ENCODE results near the gene AGAP3. TPM values are rescaled to one million over a fixed set of nuclear protein-coding genes. Genes with fewer than 3 reads are reported as not detected.

Gene AGAP3
- total RNA-seq, 2 experiments from 2014 or later: 41.2 to 48.5 TPM

GRCh38 chr7:151134743-151135524, 48.7 kb downstream of the AGAP3 start:
- ChIA-PET CTCF (no interaction called here), POLR2A (interaction anchor here (0.6 kb wide), 1 partner anchor 124 kb away, joined by 3 read pairs; no protein-coding TSS in a partner anchor)

GRCh38 chr7:151135525-151135845, 49.2 kb downstream of the AGAP3 start:
- ChIA-PET CTCF (no interaction called here), POLR2A (interaction anchor here (0.6 kb wide), 1 partner anchor 125 kb away, joined by 3 read pairs; no protein-coding TSS in a partner anchor)

GRCh38 chr7:151135866-151136843, 49.9 kb downstream of the AGAP3 start:
- ChIA-PET CTCF (no interaction called here), POLR2A (interaction anchor here (0.6 kb wide), 1 partner anchor 125 kb away, joined by 3 read pairs; no protein-coding TSS in a partner anchor)

GRCh38 chr7:151137076-151137675, 50.9 kb downstream of the AGAP3 start:
- CTCF ChIA-PET: interaction anchor here (1.1 kb wide), 1 partner anchor 9 kb away, joined by 3 read pairs; no protein-coding TSS in a partner anchor
- POLR2A ChIA-PET: no interaction called here

DNA sequence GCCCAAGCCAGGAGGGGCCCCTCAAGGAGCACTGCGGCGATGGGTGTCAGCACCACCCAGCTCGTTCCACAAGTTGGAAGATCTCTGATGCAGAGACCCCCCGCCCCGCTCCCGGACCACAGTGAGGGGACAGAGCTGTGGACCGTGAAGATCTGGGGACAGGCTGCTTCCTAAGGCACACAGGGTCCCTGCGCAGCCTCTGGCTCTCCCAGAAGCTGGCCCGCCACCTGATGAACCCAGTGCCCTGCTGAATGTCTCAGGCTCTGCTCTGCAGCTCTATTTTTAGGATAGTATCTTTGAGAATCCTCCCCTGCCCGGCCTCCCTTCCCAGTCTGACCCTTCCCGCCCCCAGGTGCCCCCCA, 51.5 kb downstream of the AGAP3 start:
- POLR2A ChIA-PET: no interaction called here
- CTCF ChIA-PET: interaction anchor here (1.1 kb wide), 1 partner anchor 10 kb away, joined by 3 read pairs; no protein-coding TSS in a partner anchor

GRCh38 chr7:151138153-151138851, 52.0 kb downstream of the AGAP3 start:
- ChIA-PET POLR2A (no interaction called here), CTCF (interaction anchor here (1.6 kb wide), 1 partner anchor 14 kb away, joined by 10 read pairs; no protein-coding TSS in a partner anchor)

GRCh38 chr7:151139071-151139790, 53.0 kb downstream of the AGAP3 start:
- CTCF ChIA-PET: interaction anchor here (0.8 to 1.6 kb wide), 3 partner anchors 15 to 166 kb away, joined by 3 to 10 read pairs (median 3); partner anchors contain the start of gene GBX1
- POLR2A ChIA-PET: no interaction called here

- CTCF ChIA-PET: interaction anchor here (0.8 to 1.6 kb wide), 3 partner anchors 16 to 165 kb away, joined by 3 to 10 read pairs (median 3); partner anchors contain the start of gene GBX1
- POLR2A ChIA-PET: no interaction called here
Measured at GRCh38 chr7:151139791-151140190, 53.5 kb downstream of the AGAP3 start.

DNA sequence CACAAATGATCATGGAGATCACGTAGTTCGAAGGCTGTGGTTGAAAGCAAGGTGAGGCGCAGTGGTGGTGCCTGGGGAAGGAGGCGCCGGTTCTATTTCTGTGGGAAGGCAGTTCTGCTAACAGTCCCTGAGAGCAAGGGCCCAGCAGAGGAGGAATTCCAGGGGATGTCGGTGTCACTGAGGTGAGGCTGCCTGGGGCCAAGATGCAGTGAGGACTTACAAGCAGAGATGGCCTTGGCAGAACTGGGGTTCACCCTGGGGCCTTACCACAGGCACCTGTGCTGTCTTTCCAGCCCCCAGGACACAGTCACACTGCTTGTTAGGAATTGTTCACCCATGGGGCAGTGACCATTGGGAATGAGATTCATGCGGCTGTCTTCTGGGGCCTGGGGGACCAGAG, 54.6 kb downstream of the AGAP3 start:
- CTCF ChIA-PET: no interaction called here
- POLR2A ChIA-PET: no interaction called here

DNA sequence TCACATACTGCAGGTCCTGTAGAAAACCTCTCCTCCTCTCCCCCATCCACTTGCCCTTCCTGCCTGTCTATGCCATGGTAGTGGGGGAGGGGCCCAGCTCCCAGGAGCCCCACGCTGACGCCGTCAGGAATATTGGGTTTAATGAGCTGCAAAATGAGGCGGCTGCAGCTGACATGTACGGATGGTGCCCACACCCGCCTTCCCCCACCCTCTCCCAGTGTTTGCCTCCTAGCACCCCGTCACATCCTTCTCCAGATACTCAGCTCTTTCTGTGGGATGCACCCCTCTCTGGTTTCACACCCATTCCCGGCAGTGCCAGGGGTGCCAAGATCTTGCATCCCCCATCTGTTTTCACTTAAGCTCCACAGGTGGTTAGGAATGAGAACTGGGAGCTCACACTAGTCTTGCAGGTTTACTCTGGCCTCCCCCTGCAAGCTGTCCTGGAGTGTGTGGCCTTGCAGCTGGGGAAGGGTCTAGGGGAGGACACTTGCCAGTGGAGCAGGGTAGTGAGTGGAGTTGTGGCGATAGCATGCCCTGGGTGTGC, 55.1 kb downstream of the AGAP3 start:
- ChIA-PET POLR2A (no interaction called here), CTCF (no interaction called here)

- POLR2A ChIA-PET: no interaction called here
Measured at GRCh38 chr7:151141855-151142685, 55.8 kb downstream of the AGAP3 start.

DNA sequence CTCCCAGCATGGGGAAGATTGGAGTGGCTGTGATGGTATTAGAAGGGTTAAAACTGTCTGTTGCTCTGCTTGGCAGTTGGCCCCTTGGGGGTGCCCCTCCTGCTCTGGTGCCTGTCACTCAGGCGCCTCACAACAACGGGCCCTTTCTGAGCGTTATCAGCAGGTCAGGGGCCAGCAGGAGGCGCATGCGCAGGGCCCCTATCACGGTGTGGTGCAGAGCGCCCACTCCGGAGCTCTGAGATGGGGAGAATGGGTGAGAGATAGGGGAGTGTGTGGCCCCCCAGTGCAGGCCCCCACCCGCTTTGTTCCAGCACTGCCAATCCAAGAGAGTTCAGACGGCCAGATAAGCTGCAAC, 56.4 kb downstream of the AGAP3 start:
- CTCF ChIA-PET: interaction anchor here (0.7 to 1.3 kb wide), 2 partner anchors 26 to 160 kb away, joined by 3 to 4 read pairs; no protein-coding TSS in a partner anchor
- POLR2A ChIA-PET: no interaction called here

More at GRCh38 chr7:151141855-151142685, 55.8 kb downstream of the AGAP3 start:
- CTCF ChIA-PET: interaction anchor here (0.7 to 1.3 kb wide), 2 partner anchors 27 to 161 kb away, joined by 3 to 4 read pairs; no protein-coding TSS in a partner anchor

GRCh38 chr7:151143261-151144015, 57.2 kb downstream of the AGAP3 start:
- POLR2A ChIA-PET: no interaction called here
- CTCF ChIA-PET: interaction anchor here (1.3 kb wide), 1 partner anchor 25 kb away, joined by 4 read pairs; no protein-coding TSS in a partner anchor

DNA sequence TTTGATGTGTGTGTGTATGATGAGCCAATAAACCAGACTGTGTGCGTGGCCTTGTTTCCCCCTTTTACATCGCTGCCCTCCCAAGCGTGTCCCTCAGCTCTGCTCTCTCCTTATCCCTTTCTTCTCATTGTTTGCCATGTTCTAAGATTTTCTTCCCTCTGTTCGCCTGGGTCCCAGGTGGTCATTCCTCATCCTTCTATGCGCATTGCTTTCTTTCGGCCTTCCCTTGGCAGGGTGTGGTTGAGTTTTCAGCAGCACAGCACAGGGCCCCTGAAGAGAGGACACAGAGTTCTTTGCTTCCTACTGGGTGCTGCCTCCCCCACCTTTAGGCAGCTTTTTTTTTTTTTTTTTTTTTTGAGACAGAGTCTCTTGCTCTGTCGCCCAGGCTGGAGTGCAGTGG, 58.1 kb downstream of the AGAP3 start:
- ChIA-PET POLR2A (no interaction called here), CTCF (no interaction called here)

- POLR2A ChIA-PET: interaction anchor here (0.5 kb wide), 1 partner anchor 18 kb away, joined by 4 read pairs; no protein-coding TSS in a partner anchor
- CTCF ChIA-PET: no interaction called here
Measured at GRCh38 chr7:151146761-151147160, 60.5 kb downstream of the AGAP3 start.
